GM12892 (cell line): ENCODE data around the gene AGGF1.

Source experiments
- POLR2A ChIP-seq: IDR thresholded peaks from 2 replicates; pipeline ENCODE4 v1.6.1; 2011; ENCODE audit warnings: low read depth, low read length, control low read depth
- POLR2AphosphoS5 ChIP-seq: IDR thresholded peaks from 2 replicates; pipeline ENCODE4 v1.6.1; 2011; ENCODE audit warnings: low read depth, low read length, control low read depth

- no peak for TF ChIP-seq POLR2A
- no peak for TF ChIP-seq POLR2AphosphoS5
Measured at GRCh38 chr5:77066184-77066583, 36.0 kb downstream of the AGGF1 start.
